K562 (cell line): ENCODE measurements around the gene DCST1. TPM values are rescaled to one million over a fixed set of nuclear protein-coding genes. Genes with fewer than 3 reads are reported as not detected.

Source experiments
- CBX1 ChIP-seq: sonication (generic); IDR thresholded peaks from 2 replicates; pipeline ENCODE4 v1.6.1; 2016; ENCODE audit warnings: antibody characterized with exemption, low read depth, mild to moderate bottlenecking
- E4F1 ChIP-seq: fragments of 250-450 bp; sonication (Bioruptor Pico); IDR thresholded peaks from 2 replicates; pipeline ENCODE4 v1.5.0; 2021; ENCODE audit warnings: mild to moderate bottlenecking, borderline replicate concordance
- GTF2E2 ChIP-seq: fragments of 200-800 bp; sonication (Bioruptor generic); IDR thresholded peaks from 2 replicates; pipeline ENCODE4 v1.6.1; 2016; ENCODE audit warnings: missing genetic modification characterization, missing compliant biosample characterization
- KDM4B ChIP-seq, 2 experiments: fragments of 450-650 bp in 1 of 2; sonication (generic) in 1 of 2; IDR thresholded peaks; 2 replicates each; pipeline ENCODE4 v1.6.1; 2016 to 2017; ENCODE audit warnings: borderline replicate concordance in 2 of 2, antibody characterized with exemption in 1 of 2, low read depth in 1 of 2, mild to moderate bottlenecking in 1 of 2
- NCOA6 ChIP-seq: fragments of 450-650 bp; IDR thresholded peaks from 2 replicates; pipeline ENCODE4 v1.6.1; 2017; ENCODE audit warnings: mild to moderate bottlenecking
- NR2F6 ChIP-seq: fragments of 450-650 bp; formaldehyde crosslinking; IDR thresholded peaks from 2 replicates; pipeline ENCODE4 v1.4.0; 2020; ENCODE audit warnings: mild to moderate bottlenecking
- SREBF1 ChIP-seq: fragments of 150-350 bp; IDR thresholded peaks from 2 replicates; pipeline ENCODE4 v1.6.1; 2014; ENCODE audit warnings: antibody characterized with exemption, low read depth, low read length, borderline replicate concordance
- ZBTB17 ChIP-seq: fragments of 450-650 bp; formaldehyde crosslinking; IDR thresholded peaks from 2 replicates; pipeline ENCODE4 v1.4.0; 2020; ENCODE audit warnings: mild to moderate bottlenecking
- ZNF655 ChIP-seq: fragments of 250-450 bp; sonication (Bioruptor Pico); IDR thresholded peaks from 2 replicates; pipeline ENCODE4 v1.5.0; 2021
- polyA plus RNA-seq, 8 experiments: library from polyadenylated mRNA; depleted of rRNA in 4 of 8; stranded (reverse) in 5 of 8; unstranded in 3 of 8; fragments of >200 nt; fragmentation: Nextera tagmentation in 2 of 8; fragmentation: Illumina TruSeq in 1 of 8; extraction: Ambion mirVana in 2 of 8; extraction: Trizol in 1 of 8; gene quantifications; 2 replicates each; pipeline versions ENCODE4 v1.2.1 to v1.2.3, GENCODE V29; 2011 to 2014; ENCODE audit warnings: inconsistent platforms in 1 of 8, missing spikeins in 1 of 8
- total RNA-seq, 7 experiments: library from RNA; depleted of rRNA in 6 of 7; stranded (reverse); fragments of >200 nt in 6 of 7; fragmentation: Illumina TruSeq in 2 of 7; extraction: Trizol in 2 of 7; gene quantifications; 2 replicates each; pipeline versions ENCODE4 v1.2.1 to v1.2.3, GENCODE V29; 2011 to 2021; ENCODE audit warnings: low replicate concordance in 1 of 7
- TF ChIP-seq, protein P1 (sequence below): sonication (generic); formaldehyde crosslinking; IDR thresholded peaks from 2 replicates; pipeline ENCODE4 v1.8.1; 2022; ENCODE audit warnings: missing genetic modification reagents
- TF ChIP-seq, protein P2 (sequence below): fragments of 250-450 bp; sonication (Bioruptor Pico); IDR thresholded peaks from 2 replicates; pipeline ENCODE4 v1.8.0; 2021; ENCODE audit warnings: borderline replicate concordance, mild to moderate bottlenecking, moderate library complexity; ENCODE audit not compliant: poor library complexity, severe bottlenecking
- TF ChIP-seq, protein P3 (sequence below): fragments of 250-450 bp; sonication (Bioruptor Pico); IDR thresholded peaks from 2 replicates; pipeline ENCODE4 v1.4.0; 2020; ENCODE audit warnings: borderline replicate concordance
- TF ChIP-seq, protein P4 (sequence below): sonication (generic); formaldehyde crosslinking; IDR thresholded peaks from 2 replicates; pipeline ENCODE4 v1.5.0; 2020; ENCODE audit warnings: missing genetic modification reagents

DCST1 gene
- total and polyA plus RNA-seq, 9 of the 15 experiments (the other 6 are each of a cell fraction or from before 2014, with no cell fraction given), result not detected

GRCh38 chr1:154999571-155000410 is 33.8 kb upstream of the DCST1 start (continued):
- TF ChIP-seq SREBF1 (no peak), NCOA6 (no peak), GTF2E2 (no peak), E4F1 (CRISPR knock-in tag) (no peak), NR2F6 (CRISPR knock-in tag) (no peak), ZNF655 (CRISPR knock-in tag) (no peak), CBX1 (no peak), ZBTB17 (CRISPR knock-in tag) (no peak), KDM4B (IDR thresholded peaks at IDR 0.05; ENCODE audit: borderline replicate concordance in 2 of 2, low read depth in 1 of 2) (no peak)
- TF ChIP-seq, protein P1, sequence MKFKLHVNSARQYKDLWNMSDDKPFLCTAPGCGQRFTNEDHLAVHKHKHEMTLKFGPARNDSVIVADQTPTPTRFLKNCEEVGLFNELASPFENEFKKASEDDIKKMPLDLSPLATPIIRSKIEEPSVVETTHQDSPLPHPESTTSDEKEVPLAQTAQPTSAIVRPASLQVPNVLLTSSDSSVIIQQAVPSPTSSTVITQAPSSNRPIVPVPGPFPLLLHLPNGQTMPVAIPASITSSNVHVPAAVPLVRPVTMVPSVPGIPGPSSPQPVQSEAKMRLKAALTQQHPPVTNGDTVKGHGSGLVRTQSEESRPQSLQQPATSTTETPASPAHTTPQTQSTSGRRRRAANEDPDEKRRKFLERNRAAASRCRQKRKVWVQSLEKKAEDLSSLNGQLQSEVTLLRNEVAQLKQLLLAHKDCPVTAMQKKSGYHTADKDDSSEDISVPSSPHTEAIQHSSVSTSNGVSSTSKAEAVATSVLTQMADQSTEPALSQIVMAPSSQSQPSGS, result no peak
- TF ChIP-seq, protein P2, sequence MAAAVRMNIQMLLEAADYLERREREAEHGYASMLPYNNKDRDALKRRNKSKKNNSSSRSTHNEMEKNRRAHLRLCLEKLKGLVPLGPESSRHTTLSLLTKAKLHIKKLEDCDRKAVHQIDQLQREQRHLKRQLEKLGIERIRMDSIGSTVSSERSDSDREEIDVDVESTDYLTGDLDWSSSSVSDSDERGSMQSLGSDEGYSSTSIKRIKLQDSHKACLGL (CRISPR knock-in tag), result peak; percentile 58
- TF ChIP-seq, protein P3, sequence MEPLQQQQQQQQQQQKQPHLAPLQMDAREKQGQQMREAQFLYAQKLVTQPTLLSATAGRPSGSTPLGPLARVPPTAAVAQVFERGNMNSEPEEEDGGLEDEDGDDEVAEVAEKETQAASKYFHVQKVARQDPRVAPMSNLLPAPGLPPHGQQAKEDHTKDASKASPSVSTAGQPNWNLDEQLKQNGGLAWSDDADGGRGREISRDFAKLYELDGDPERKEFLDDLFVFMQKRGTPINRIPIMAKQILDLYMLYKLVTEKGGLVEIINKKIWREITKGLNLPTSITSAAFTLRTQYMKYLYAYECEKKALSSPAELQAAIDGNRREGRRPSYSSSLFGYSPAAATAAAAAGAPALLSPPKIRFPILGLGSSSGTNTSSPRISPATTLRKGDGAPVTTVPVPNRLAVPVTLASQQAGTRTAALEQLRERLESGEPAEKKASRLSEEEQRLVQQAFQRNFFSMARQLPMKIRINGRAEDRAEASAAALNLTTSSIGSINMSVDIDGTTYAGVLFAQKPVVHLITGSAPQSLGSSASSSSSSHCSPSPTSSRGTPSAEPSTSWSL (CRISPR knock-in tag), result no peak
- TF ChIP-seq, protein P4, sequence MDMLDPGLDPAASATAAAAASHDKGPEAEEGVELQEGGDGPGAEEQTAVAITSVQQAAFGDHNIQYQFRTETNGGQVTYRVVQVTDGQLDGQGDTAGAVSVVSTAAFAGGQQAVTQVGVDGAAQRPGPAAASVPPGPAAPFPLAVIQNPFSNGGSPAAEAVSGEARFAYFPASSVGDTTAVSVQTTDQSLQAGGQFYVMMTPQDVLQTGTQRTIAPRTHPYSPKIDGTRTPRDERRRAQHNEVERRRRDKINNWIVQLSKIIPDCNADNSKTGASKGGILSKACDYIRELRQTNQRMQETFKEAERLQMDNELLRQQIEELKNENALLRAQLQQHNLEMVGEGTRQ (CRISPR knock-in tag), result no peak; the same call in 1 of the 2 replicates
